Measurements from ENCODE around the gene DUS3L. TPM values are rescaled to one million over a fixed set of nuclear protein-coding genes. Genes with fewer than 3 reads are reported as not detected.
"Not testable (repeated sequence)": the region's sequence is repeated elsewhere in the genome, so short reads cannot be mapped to it uniquely, and the experiment has no call there.

Gene DUS3L
- total RNA-seq, 1 experiment from 2014 or later, result 56.5 TPM

DNA sequence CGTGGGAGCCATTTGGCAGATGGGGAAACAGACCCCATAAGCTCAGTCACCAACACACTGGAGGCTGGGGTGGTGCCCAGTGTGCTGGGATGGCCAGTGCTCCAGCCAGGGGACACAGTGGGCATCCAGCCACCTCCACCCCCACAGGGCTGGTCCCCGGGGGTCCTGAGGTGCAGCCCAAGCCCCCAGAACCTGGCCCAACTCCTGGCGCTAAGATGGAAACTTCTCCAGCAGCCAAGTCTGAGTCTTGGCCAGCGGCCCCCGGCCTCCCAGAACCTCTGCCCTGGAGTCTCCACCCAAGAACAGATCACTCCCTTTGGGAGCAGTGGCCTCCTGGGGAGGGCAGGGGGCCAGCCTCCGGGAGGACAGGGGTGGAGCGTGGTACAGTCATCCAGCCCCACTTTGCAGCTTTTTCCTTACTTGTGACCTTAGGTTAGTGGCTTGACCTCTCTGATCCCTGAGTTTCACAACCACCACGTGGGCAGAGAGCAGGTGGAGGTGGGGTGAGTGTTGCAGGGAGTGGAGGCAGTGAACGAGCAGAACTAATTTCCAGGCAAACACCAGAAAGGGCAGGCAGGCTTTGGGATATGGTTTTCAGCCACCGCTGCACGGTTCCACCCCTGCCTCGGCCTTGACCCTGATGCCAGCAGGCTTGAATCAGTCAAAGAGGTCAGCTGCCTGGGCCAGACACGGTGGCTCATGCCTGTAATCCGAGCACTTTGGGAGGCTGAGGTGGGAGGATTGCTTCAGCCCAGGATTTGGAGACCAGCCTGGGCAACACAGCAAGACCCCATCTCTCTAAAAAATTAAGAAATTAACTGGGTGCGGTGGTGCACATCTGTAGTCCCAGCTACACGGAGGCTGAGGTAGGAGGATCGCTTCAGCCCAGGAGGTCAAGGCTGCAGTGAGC is 9.7 kb upstream of the DUS3L start:
- no peak for DNase-seq (ENCODE audit: low read depth)

DNA sequence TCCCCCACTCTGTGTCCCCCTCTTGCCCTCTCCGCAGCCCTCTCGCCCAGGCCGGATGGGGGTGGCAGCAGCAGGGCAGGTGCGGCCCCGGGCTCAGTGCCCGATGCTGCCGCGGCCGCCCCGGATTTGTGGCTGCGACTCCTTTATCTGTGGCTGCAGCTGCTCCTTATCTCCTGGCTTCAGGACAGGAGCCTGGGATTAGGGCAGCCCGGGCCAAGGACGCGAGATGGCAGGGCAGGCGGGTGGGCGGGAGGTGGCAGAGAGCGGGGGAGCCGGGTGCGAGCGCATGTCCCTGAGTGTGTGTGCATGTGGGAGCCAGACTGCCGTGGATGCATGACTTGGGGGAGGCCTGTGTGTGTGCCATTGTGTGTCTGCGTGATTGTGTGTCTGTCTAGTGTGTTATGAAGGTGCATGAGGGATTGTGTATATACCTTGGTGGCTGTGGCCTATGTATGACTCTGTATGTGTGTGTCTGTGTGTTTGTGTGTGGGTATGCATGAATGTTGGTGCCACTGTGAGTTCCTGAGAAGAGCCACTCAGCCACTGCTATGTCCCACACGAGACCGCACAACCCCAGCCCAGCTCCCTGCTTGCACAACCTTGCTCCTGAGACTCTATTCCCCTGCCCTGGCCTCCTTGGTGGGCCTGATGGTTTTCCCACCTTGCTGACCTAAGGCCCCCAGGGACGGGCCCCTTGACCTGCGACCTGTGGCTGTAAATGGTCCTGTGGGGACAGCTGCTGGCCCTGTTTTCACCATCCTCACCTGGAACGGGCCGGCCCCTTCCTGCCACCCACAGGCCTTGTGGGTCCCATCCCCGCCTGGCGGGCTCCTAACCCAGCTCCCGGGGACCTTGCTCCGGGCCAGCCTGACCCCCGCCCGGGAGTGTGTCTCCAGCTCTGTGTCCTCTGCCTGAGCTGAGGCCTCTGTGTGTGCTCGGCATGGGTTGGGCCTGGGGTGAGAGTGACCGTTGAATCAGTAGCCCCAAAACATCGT is 8.6 kb upstream of the DUS3L start:
- no peak for DNase-seq (ENCODE audit: low read depth)

DNA sequence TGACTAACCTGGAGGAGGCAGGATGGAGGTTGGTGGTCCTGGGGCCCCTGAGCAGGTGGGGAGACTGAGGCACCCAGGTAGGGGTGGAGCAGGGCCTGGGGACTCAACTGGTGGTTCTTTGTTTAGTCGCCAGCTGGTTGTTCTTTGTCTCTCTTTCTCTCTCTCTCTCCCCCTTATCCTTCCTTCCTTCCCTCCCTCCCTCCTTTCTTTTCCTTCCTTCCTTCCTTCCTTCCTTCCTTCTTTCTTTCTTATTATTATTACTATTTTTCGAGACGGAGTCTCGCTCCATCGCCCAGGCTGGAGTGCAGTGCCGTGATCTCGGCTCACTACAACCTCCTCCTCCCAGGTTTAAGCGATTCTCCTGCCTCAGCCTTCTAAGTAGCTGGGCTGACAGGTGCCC is 7.3 kb upstream of the DUS3L start:
- no peak for DNase-seq (ENCODE audit: low read depth)

- DNase-seq (ENCODE audit: low read depth), result no peak
Observed at GRCh38 chr19:5795382-5795919, 4.5 kb upstream of the DUS3L start.

GRCh38 chr19:5793188-5793587 is 2.2 kb upstream of the DUS3L start:
- no peak for DNase-seq (ENCODE audit: low read depth)

- no peak for DNase-seq (ENCODE audit: low read depth)
Observed at GRCh38 chr19:5792224-5792623, 1.3 kb upstream of the DUS3L start.

GRCh38 chr19:5789886-5790558 is 941 bp downstream of the DUS3L start:
- no peak for DNase-seq (ENCODE audit: low read depth)

DNA sequence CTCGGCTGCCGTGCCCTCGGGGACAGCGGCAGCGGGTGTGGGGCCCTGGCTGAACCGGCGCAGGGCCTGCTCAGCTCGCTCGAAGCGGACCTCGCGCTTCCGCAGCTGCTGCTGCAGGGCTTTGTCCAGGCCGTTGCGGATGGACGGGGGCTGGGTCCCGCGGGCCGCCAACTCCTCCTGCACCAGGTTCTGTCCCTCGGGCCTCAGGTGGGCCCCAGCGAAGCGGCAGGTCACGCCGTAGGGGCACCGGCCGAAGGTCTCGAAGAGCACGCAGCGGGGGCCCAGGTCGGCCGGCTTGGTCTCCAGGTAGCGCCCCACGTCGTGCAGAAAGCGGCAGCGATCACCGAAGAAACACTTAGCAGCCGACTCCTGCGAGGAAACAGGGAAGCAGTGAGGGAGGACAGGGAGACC is 1.6 kb downstream of the DUS3L start:
- no peak for DNase-seq (ENCODE audit: low read depth)

DNA sequence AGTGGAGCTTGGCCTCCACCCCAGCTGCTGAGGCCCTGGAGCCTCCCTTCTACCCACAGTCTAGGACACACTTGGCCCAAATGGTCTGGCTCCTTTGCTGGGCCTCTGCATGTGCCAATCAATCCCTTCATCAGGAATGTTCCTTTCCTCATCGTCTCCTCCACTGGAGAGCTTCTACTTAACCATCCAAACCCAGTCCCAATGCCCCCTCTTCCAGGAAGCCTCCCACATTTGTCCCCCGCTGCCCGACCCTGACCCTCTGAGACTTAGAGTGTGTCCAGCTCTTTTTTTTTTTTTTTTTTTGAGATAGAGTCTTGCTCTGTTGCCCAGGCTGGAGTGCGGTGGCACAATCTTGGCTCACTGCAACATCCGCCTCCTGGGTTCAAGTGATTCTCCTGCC is 2.5 kb downstream of the DUS3L start:
- no peak for DNase-seq (ENCODE audit: low read depth)

- no peak for DNase-seq (ENCODE audit: low read depth)
Observed at GRCh38 chr19:5787409-5788182, 3.4 kb downstream of the DUS3L start.

DNA sequence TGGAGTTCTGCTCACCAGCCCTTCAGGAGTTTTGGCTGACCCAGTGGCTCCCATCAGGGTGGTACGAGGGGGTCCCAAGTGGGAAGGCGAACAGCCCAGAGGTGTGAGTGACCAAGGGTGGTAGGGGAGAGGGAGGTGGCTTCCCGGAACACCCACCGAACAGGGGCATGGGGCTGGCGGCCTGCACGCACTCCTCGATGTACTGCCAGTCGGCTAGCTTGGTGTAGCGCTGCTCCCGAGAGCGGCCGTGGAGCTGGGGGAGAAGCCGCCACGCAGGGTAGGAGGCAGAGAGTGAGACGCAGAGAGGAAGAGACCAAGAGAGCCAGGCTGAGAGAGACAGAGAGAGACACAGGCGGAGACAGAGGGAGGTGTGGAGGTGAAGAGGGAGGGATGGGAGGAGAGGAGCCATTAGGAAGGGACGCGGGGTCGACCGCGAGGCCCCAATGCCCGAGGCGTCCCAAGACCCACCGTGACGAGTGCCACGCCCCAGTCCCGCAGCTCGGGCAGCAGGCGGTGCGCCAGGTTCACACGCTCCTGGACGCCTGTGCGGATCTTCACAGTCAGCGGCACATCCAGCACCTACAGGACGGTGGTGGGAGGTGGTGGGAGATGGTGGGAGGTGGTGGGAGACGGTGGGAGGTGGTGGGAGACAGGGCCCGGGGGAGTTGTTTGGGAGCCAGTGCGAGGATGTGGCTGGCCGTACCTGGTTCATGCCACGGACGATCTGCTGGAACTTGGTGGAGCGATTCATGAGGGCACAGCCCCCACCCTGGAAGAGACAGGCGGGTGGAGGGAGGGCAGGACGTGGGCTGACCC is 4.2 kb downstream of the DUS3L start:
- no peak for DNase-seq (ENCODE audit: low read depth)

DNA sequence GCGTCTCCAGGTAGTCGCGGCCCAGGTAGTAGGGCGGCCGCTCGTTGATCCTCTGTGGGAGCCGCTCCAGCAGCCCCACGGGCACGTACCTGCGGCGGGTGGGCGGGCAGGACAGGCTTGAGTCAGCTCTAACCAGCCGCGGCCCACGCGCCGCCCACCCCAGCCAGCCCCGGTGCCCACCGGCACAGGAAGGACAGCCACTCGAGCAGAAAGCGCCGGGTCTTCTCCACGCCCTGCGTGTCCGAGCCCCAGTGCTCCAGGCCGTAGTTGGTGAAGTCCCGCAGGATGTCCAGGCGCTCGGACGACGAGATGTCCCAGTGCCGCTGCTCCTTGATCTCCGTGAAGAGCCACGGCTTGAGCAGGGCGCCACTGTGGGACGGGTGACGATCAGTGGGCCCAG is 5.5 kb downstream of the DUS3L start:
- DNase-seq (ENCODE audit: low read depth), result no peak

- DNase-seq (ENCODE audit: low read depth), result no peak
Observed at GRCh38 chr19:5784581-5785147, 6.3 kb downstream of the DUS3L start, which contains the start of gene PRR22. PRR22 (minus strand) TSS chr19:5784746; CDS start chr19:5784660, 86 bp downstream.

DNA sequence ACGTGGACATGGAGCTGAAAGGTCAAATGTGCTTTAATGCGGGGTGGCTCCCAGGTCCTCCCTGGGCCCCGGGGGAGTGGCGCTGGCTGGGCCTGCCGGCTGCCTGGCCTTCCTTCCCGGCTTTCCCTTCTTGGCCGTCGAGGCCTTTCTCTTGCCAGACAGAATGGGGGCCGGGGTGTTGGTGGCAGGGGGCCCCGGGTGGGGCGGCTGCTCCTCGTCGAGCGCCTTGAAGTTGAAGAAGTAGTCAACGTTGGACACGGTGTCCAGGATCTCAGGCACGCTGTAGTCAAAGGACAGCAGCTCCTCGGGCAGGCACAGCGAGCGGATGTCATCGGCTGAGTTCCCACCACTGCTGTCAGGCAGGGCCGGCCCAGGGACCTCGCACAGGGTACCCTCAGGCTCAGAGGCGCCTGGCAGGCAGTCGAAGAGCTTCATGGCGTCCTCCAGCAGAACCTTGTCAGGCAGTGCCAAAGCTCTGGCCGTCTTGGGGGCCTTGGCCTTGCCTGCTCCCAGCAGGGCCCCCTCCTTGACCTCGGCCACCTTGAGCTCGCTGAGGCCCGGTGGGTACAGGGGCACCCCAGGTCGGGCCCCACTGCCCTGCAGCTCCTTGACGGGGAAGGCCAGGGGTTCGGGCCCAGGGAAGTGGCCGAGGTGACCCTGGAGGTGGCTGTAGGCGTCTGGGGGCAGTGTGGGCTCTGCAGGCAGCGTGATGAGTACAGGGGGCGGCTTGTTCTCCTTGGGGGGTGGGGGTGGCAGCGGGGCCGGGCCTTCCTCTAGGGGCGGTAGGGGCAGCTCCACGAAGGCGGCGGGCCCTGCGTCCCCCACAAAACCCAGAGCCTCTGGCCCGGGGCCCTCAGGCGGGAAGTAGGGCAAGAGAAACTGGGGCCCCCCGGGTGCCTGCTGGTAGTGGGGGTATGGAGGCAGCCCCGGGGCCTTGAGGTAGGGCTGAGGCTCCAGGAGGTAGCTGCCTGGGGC is 7.7 kb downstream of the DUS3L start:
- no peak for DNase-seq (ENCODE audit: low read depth)

GRCh38 chr19:5782322-5782721 is 8.6 kb downstream of the DUS3L start:
- DNase-seq (ENCODE audit: low read depth), result no peak

DNA sequence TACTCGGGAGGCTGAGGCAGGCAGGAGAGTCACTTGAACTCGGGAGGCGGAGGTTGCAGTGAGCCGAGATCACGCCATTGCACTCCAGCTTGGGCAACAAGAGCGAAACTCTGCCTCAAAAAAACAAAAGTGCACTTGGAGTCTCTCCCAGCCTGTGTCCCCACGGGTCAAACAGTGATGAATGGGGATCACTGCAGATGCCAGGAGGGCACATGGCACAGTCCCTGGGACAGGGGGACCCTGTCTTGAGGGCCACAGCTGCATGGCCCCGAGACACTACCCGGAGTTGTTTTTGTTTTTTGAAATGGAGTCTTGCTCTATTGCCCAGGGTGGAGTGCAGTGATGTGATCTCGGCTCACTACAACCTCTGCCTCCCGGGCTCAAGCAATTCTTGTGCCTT is 10.0 kb downstream of the DUS3L start:
- DNase-seq (ENCODE audit: low read depth), result not testable (repeated sequence)

- no peak for DNase-seq (ENCODE audit: low read depth)
Observed at GRCh38 chr19:5778402-5778801, 12.6 kb downstream of the DUS3L start.
